IMR-90 (cell line): ENCODE data around the gene DNM3. TPM values are rescaled to one million over a fixed set of nuclear protein-coding genes. Genes with fewer than 3 reads are reported as not detected.

Experiments
- ATAC-seq: fragments of 200-7000 bp; cut with Tn5 transposase; 2 replicates; pipeline ENCODE4 v1.9.1; 2020; ENCODE audit warnings: low read depth, mild to moderate bottlenecking, moderate library complexity
- BruUV-seq: library from RNA; stranded (reverse); fragments of 400-500 nt; replicated peaks from 2 replicates; lab custom pipeline; 2021; lab: Mats Ljungman, UMichigan
- CTCF ChIA-PET: fragments of 300-600 bp; formaldehyde crosslinking; extraction: SDS; loops from one replicate; lab custom pipeline; 2021; ENCODE audit warnings: antibody characterized with exemption; lab: Yijun Ruan, JAX
- POLR2A ChIA-PET: fragments of 300-600 bp; sonication (Branson Sonifier 250); formaldehyde crosslinking; loops from one replicate; lab custom pipeline; 2022; ENCODE audit warnings: antibody characterized with exemption; ENCODE audit not compliant: unreplicated experiment; lab: Charles Lee
- DNase-seq: peaks from one replicate; pipeline ENCODE4 v3.0.0; 2013
- H2AFZ ChIP-seq: replicated peaks from 2 replicates; pipeline ENCODE3; 2013; ENCODE audit warnings: low read length, mild to moderate bottlenecking; ENCODE audit not compliant: poor library complexity
- H2AK5ac ChIP-seq: 2 replicates; pipeline ENCODE4 v1.6.1; 2013; ENCODE audit warnings: low read depth, low read length, inconsistent platforms
- H2AK9ac ChIP-seq: replicated peaks from 2 replicates; pipeline ENCODE3; 2013; ENCODE audit warnings: mild to moderate bottlenecking, low read depth, low read length, moderate library complexity; ENCODE audit not compliant: poor library complexity
- H2BK120ac ChIP-seq: 2 replicates; pipeline ENCODE4 v1.6.1; 2013; ENCODE audit warnings: low read depth, low read length, inconsistent platforms
- H2BK15ac ChIP-seq: 3 replicates; pipeline ENCODE4 v1.6.1; 2013; ENCODE audit warnings: low read depth, low read length, inconsistent platforms
- H2BK20ac ChIP-seq: 2 replicates; pipeline ENCODE4 v1.6.1; 2013; ENCODE audit warnings: low read depth, mild to moderate bottlenecking, inconsistent platforms, low read length, moderate library complexity
- H2BK5ac ChIP-seq: 2 replicates; pipeline ENCODE4 v1.6.1; 2013; ENCODE audit warnings: mild to moderate bottlenecking, low read depth, low read length, inconsistent platforms; ENCODE audit not compliant: poor library complexity, severe bottlenecking
- H3K14ac ChIP-seq: replicated peaks from 2 replicates; pipeline ENCODE4 v1.6.1; 2013; ENCODE audit warnings: low read depth, low read length, inconsistent platforms
- H3K18ac ChIP-seq: 2 replicates; pipeline ENCODE4 v1.6.1; 2013; ENCODE audit warnings: low read depth, low read length, control low read depth
- H3K23ac ChIP-seq: 2 replicates; pipeline ENCODE4 v1.6.1; 2013; ENCODE audit warnings: low read depth, low read length, inconsistent platforms
- H3K27ac ChIP-seq: 2 replicates; pipeline ENCODE4 v1.5.1; 2013; ENCODE audit warnings: mild to moderate bottlenecking, control low read depth, low read length; ENCODE audit not compliant: insufficient read depth
- H3K27me3 ChIP-seq: 2 replicates; pipeline ENCODE4 v1.6.1; 2013; ENCODE audit warnings: low read length; ENCODE audit not compliant: control insufficient read depth, insufficient read depth
- H3K36me3 ChIP-seq: 2 replicates; pipeline ENCODE4 v1.6.1; 2013; ENCODE audit warnings: low read length, mixed read lengths; ENCODE audit not compliant: control insufficient read depth, insufficient read depth
- H3K4ac ChIP-seq: 2 replicates; pipeline ENCODE4 v1.6.1; 2013; ENCODE audit warnings: low read depth, low read length, inconsistent platforms
- H3K4me1 ChIP-seq: 2 replicates; pipeline ENCODE4 v1.6.1; 2013; ENCODE audit warnings: low read length, mixed read lengths; ENCODE audit not compliant: control insufficient read depth, insufficient read depth
- H3K4me2 ChIP-seq: 2 replicates; pipeline ENCODE4 v1.6.1; 2013; ENCODE audit warnings: low read depth, mild to moderate bottlenecking, control low read depth, low read length, moderate library complexity
- H3K4me3 ChIP-seq: 2 replicates; pipeline ENCODE4 v1.5.1; 2013; ENCODE audit warnings: low read depth, mild to moderate bottlenecking, control low read depth, low read length, moderate library complexity; ENCODE audit not compliant: insufficient read depth
- H3K56ac ChIP-seq: 2 replicates; pipeline ENCODE4 v1.6.1; 2013; ENCODE audit warnings: low read length, inconsistent platforms; ENCODE audit not compliant: insufficient read depth; ENCODE audit errors: extremely low read depth
- H3K79me1 ChIP-seq, 2 experiments: 2 replicates each; pipeline ENCODE4 v1.6.1; 2013; ENCODE audit warnings: low read length in 2 of 2, inconsistent platforms in 1 of 2, low read depth in 1 of 2
- H3K9ac ChIP-seq: 2 replicates; pipeline ENCODE4 v1.6.1; 2013; ENCODE audit warnings: low read depth, low read length, control low read depth
- H3K9me1 ChIP-seq: 2 replicates; pipeline ENCODE4 v1.6.1; 2013; ENCODE audit warnings: low read length, inconsistent platforms; ENCODE audit not compliant: insufficient read depth
- H3K9me3 ChIP-seq: 2 replicates; pipeline ENCODE4 v1.6.1; 2013; ENCODE audit warnings: low read length; ENCODE audit not compliant: control insufficient read depth, insufficient read depth
- H4K20me1 ChIP-seq: 2 replicates; pipeline ENCODE4 v1.6.1; 2013; ENCODE audit warnings: low read length, inconsistent platforms; ENCODE audit not compliant: insufficient read depth
- H4K5ac ChIP-seq: 2 replicates; pipeline ENCODE4 v1.6.1; 2013; ENCODE audit warnings: mild to moderate bottlenecking, low read depth, low read length, control low read depth
- H4K8ac ChIP-seq, 2 experiments: 2 replicates each; pipeline ENCODE4 v1.6.1; 2013; ENCODE audit warnings: low read depth in 2 of 2, low read length in 2 of 2, control low read depth in 1 of 2, inconsistent platforms in 1 of 2
- H4K91ac ChIP-seq: 2 replicates; pipeline ENCODE4 v1.6.1; 2013; ENCODE audit warnings: low read depth, low read length, inconsistent platforms; ENCODE audit not compliant: insufficient read depth
- CHD1 ChIP-seq: IDR thresholded peaks from 2 replicates; pipeline ENCODE4 v1.6.1; 2012; ENCODE audit warnings: low read depth, low read length, improper control_type of control experiment
- MAFK ChIP-seq: IDR thresholded peaks from 2 replicates; pipeline ENCODE4 v1.6.1; 2012; ENCODE audit warnings: low read depth, low read length, improper control_type of control experiment
- MXI1 ChIP-seq: IDR thresholded peaks from 2 replicates; pipeline ENCODE4 v1.6.1; 2012; ENCODE audit warnings: low read depth, mild to moderate bottlenecking, low read length, moderate library complexity, borderline replicate concordance
- NFE2L2 ChIP-seq: fragments of 150-350 bp; IDR thresholded peaks from 2 replicates; pipeline ENCODE4 v1.6.1; 2016; ENCODE audit warnings: low read depth, mild to moderate bottlenecking, low read length
- RCOR1 ChIP-seq: IDR thresholded peaks from 2 replicates; pipeline ENCODE4 v1.6.1; 2012; ENCODE audit warnings: mild to moderate bottlenecking, low read length, improper control_type of control experiment; ENCODE audit not compliant: insufficient replicate concordance
- WGBS, 2 experiments: methylation state at CpG; one replicate each; pipeline versions ENCODE4 v1.1.5 to v1.1.7; 2013; ENCODE audit warnings: missing lambda C conversion rate in 2 of 2; ENCODE audit not compliant: insufficient read length in 1 of 2; ENCODE audit errors: extremely low coverage in 2 of 2; 5-methylcytosine and 5-hydroxymethylcytosine counted together
- dilution Hi-C: fragments of 300-500 bp; cut with HindIII; formaldehyde crosslinking; loops from one replicate; pipeline ENCODE4 v1.14.3; 2018; ENCODE audit warnings: low sequenced_read_pairs; ENCODE audit not compliant: unreplicated experiment
- in situ Hi-C: fragments of 300-500 bp; cut with MboI; formaldehyde crosslinking; loops from 3 replicates; pipeline ENCODE4 v1.14.3; 2019; ENCODE audit warnings: low sequenced_read_pairs, inconsistent platforms, mixed read lengths
- intact Hi-C: fragments of 100-400 bp; cut with micrococcal nuclease; formaldehyde crosslinking; loops from 2 replicates; pipeline ENCODE4 v1.10.0; 2022
- polyA plus RNA-seq, 3 experiments: library from polyadenylated mRNA; depleted of rRNA; stranded (reverse); fragments of >200 nt; gene quantifications; 2 replicates each; pipeline ENCODE4 v1.2.3, GENCODE V29; 2012; ENCODE audit warnings: low replicate concordance in 1 of 3
- total RNA-seq: library from RNA; depleted of rRNA; stranded (reverse); fragments of >200 nt; gene quantifications from 2 replicates; pipeline ENCODE4 v1.2.3, GENCODE V29; 2012

The DNM3 gene
- total and polyA plus RNA-seq, 2 of the 4 experiments (the other 2 are of a cell fraction), result 0.36 TPM

DNA sequence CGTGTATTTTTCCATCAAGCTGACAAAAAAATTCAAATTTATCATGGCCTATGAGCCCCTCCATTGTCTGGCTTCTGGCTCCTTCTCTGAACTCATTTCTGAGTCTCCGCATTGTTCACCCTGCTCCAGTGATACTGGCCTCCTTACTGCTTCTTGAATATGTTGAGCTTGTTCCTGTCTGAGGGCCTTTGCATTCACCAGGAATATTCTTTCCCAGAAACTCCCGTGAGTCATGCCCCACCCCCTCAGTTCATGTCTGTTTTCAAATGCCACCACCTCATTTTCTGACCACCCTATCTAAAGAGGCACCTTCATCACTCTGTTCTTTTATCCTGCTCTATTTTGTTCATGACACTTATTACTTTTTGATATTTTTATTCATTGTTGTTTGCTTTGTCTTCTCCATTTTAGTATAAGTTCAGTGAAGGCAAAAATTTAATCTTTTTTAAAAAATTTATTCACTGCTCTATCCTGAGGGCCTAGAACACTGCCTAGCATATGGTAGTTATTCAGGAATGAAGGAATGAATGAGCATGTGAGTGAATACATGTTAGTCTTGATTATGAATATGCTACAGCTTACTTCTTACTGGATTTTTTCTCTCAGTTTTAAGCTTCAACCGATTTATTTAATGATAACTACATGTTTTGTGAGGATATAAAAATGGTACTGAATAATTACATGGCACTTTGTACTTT lies 438.8 kb downstream of the DNM3 start:
- in situ Hi-C loops, result no loop called here

More for the DNA sequence above, 438.8 kb downstream of the DNM3 start:
- Histone ChIP-seq H2BK120ac (no peak overlapping the region), H4K5ac (peak overlapping the region; percentile 23; the same call in 1 of the 2 replicates), H3K18ac (0 out of 2 replicates have a peak overlapping the region, but pooled peaks have one; percentile 23), H3K23ac (no peak overlapping the region), H3K79me1 (no peaks in the 10 kb centered on the region), H3K4me2 (no peak overlapping the region), H3K36me3 (no peaks in the 10 kb centered on the region), H2AK9ac (no peak overlapping the region), H3K56ac (no peak overlapping the region), H4K20me1 (no peaks in the 10 kb centered on the region), H3K27ac (no peak overlapping the region), H3K14ac (no peak overlapping the region), H2BK15ac (no peak overlapping the region), H4K91ac (no peak overlapping the region), H2BK20ac (no peak overlapping the region), H3K9me1 (no peaks in the 10 kb centered on the region), H2BK5ac (no peak overlapping the region), H2AK5ac (no peak overlapping the region), H3K27me3 (no peaks in the 10 kb centered on the region), H3K9me3 (no peaks in the 10 kb centered on the region), H3K4ac (no peak overlapping the region), H4K8ac (no peak overlapping the region), H3K4me3 (no peak overlapping the region), H2AFZ (no peak overlapping the region), H3K9ac (no peak overlapping the region), H3K4me1 (peaks cover 7% of the 10 kb centered on the region)
- ATAC-seq (no peak), DNase-seq (peak; percentile 45)
- ChIA-PET CTCF (no interaction called here), POLR2A (no interaction called here)
- no CpG with 5 or more reads among the region's 4 CpGs for WGBS, 2 experiments
- TF ChIP-seq MAFK (no peak), MXI1 (no peak), NFE2L2 (no peak), CHD1 (no peak), RCOR1 (no peak)
- dilution Hi-C loops, result no loop called here
- intact Hi-C loops, result loop anchor here (10.0 kb wide), 1 partner anchor 275 kb away; no protein-coding TSS in a partner anchor
- BruUV-seq, result no TSS peak
